Measurements from ENCODE around the gene GALNT14. TPM values are rescaled to one million over a fixed set of nuclear protein-coding genes. Genes with fewer than 3 reads are reported as not detected.

The GALNT14 gene
- total RNA-seq, 3 donors from 2014 or later: 0.16 to 4.3 (median 4.1) TPM

GRCh38 chr2:31107591-31108300 is 30.5 kb downstream of the GALNT14 start:
- no peak for TF ChIP-seq CTCF (IDR thresholded peaks at IDR 0.05)
- TF ChIP-seq POLR2A (IDR thresholded peaks at IDR 0.05): no peak
- no peak for TF ChIP-seq POLR2AphosphoS5 (IDR thresholded peaks at IDR 0.05)
- Histone ChIP-seq H3K27me3 (no peaks in the 10 kb centered on the region), H3K4me1 (no peaks in the 10 kb centered on the region), H3K36me3 (no peaks in the 10 kb centered on the region), H3K27ac (no peak overlapping the region), H3K4me3 (no peak overlapping the region), H3K9me3 (no peaks in the 10 kb centered on the region)
- DNase-seq (ENCODE audit: low spot score in 2 of 2): no peak
- intact Hi-C loops (cut with DNase I; ENCODE audit: low total_unique reads): no loop called here

GRCh38 chr2:31101701-31102100 is 36.5 kb downstream of the GALNT14 start:
- Histone ChIP-seq H3K4me1 (no peaks in the 10 kb centered on the region), H3K27me3 (no peaks in the 10 kb centered on the region), H3K36me3 (no peaks in the 10 kb centered on the region), H3K27ac (no peak overlapping the region), H3K4me3 (no peak overlapping the region), H3K9me3 (no peaks in the 10 kb centered on the region)
- TF ChIP-seq POLR2AphosphoS5 (IDR thresholded peaks at IDR 0.05) (no peak), CTCF (IDR thresholded peaks at IDR 0.05) (no peak)
- DNase-seq (ENCODE audit: low spot score in 2 of 2): no peak
- intact Hi-C loops (cut with DNase I; ENCODE audit: low total_unique reads): no loop called here

- Histone ChIP-seq H3K4me1 (no peaks in the 10 kb centered on the region), H3K9me3 (no peaks in the 10 kb centered on the region), H3K36me3 (no peaks in the 10 kb centered on the region), H3K27me3 (no peaks in the 10 kb centered on the region), H3K27ac (no peak overlapping the region), H3K4me3 (no peak overlapping the region)
- intact Hi-C loops (cut with DNase I; ENCODE audit: low total_unique reads): no loop called here
- DNase-seq (ENCODE audit: low spot score in 2 of 2): no peak
- no peak for TF ChIP-seq CTCF (IDR thresholded peaks at IDR 0.05)
- no peak for TF ChIP-seq POLR2A (IDR thresholded peaks at IDR 0.05)
Observed at GRCh38 chr2:31097962-31098613, 40.2 kb downstream of the GALNT14 start.

- no peak for DNase-seq (ENCODE audit: low spot score in 2 of 2)
- H3K4me3 ChIP-seq: no peak overlapping the region
- no peaks in the 10 kb centered on the region for H3K4me1 ChIP-seq
- no peak for TF ChIP-seq POLR2AphosphoS5 (IDR thresholded peaks at IDR 0.05)
- no peak for TF ChIP-seq CTCF (IDR thresholded peaks at IDR 0.05)
- TF ChIP-seq POLR2A (IDR thresholded peaks at IDR 0.05): no peak
- H3K9me3 ChIP-seq: no peaks in the 10 kb centered on the region
- no peak overlapping the region for H3K27ac ChIP-seq
- no peaks in the 10 kb centered on the region for H3K27me3 ChIP-seq
- H3K36me3 ChIP-seq: no peaks in the 10 kb centered on the region
- intact Hi-C loops (cut with DNase I; ENCODE audit: low total_unique reads): no loop called here
Observed at GRCh38 chr2:31090188-31090587, 48.1 kb downstream of the GALNT14 start.

- no peak for DNase-seq (ENCODE audit: low spot score in 2 of 2)
- H3K36me3 ChIP-seq: no peaks in the 10 kb centered on the region
- H3K4me3 ChIP-seq: no peak overlapping the region
- intact Hi-C loops (cut with DNase I; ENCODE audit: low total_unique reads): no loop called here
- no peaks in the 10 kb centered on the region for H3K9me3 ChIP-seq
- no peaks in the 10 kb centered on the region for H3K27me3 ChIP-seq
- TF ChIP-seq POLR2A (IDR thresholded peaks at IDR 0.05) (no peak), CTCF (IDR thresholded peaks at IDR 0.05) (no peak), POLR2AphosphoS5 (IDR thresholded peaks at IDR 0.05) (no peak)
- no peak overlapping the region for H3K27ac ChIP-seq
- no peaks in the 10 kb centered on the region for H3K4me1 ChIP-seq
Observed at GRCh38 chr2:31089645-31090044, 48.6 kb downstream of the GALNT14 start.
